ENCODE data around the gene SLC1A7. TPM values are rescaled to one million over a fixed set of nuclear protein-coding genes. Genes with fewer than 3 reads are reported as not detected.

Gene SLC1A7
- total RNA-seq (2016; rRNA removed; fragmentation: Illumina TruSeq; extraction: Trizol) (0.04 TPM in 1 of 2 replicates, not detected in the other), polyA plus RNA-seq (2011; rRNA removed) (2.0 and 4.8 TPM in 2 replicates), polyA minus RNA-seq (2011; rRNA and poly(A)+ RNA removed; ENCODE audit: low replicate concordance) (2.1 TPM in 1 of 2 replicates, not detected in the other), Bru-seq, nascent RNA (percentile 19 among the genes with signal in this experiment), BruChase-seq, experiment 1, labeled RNA remaining after a 6-hour chase (percentile 18 among the genes with signal in this experiment), BruChase-seq, experiment 2, labeled RNA remaining after a 2-hour chase (percentile 14 among the genes with signal in this experiment)
- 0.10 TPM in 1 of 2 replicates, not detected in the other for total RNA-seq (2016; cell fraction: cytosol; rRNA removed; fragmentation: Illumina TruSeq; extraction: Trizol; ENCODE audit: low read depth)
- total RNA-seq (2016; cell fraction: insoluble cytoplasmic fraction; rRNA removed; fragmentation: Illumina TruSeq; extraction: Trizol): 0.10 TPM in 1 of 2 replicates, not detected in the other
- total RNA-seq (2016; cell fraction: membrane; rRNA removed; fragmentation: Illumina TruSeq; extraction: Trizol): not detected in 2 replicates
- not detected in 2 replicates for total RNA-seq (2016; cell fraction: nucleus; rRNA removed; fragmentation: Illumina TruSeq; extraction: Trizol)
- polyA plus RNA-seq (2011; cell fraction: cytosol; rRNA removed): 1.7 and 1.9 TPM in 2 replicates
- polyA plus RNA-seq (2011; cell fraction: nucleus; rRNA removed): 10.0 and 14.8 TPM in 2 replicates
- 8.9 and 11.0 TPM in 2 replicates for polyA plus RNA-seq (2012)
- polyA plus RNA-seq (2016; cell fraction: cytosol; fragmentation: Illumina TruSeq; extraction: Trizol; ENCODE audit: low read depth): not detected in 2 replicates
- not detected in 2 replicates for polyA plus RNA-seq (2016; cell fraction: insoluble cytoplasmic fraction; fragmentation: Illumina TruSeq; extraction: Trizol; ENCODE audit: low read depth)
- polyA plus RNA-seq (2016; cell fraction: membrane; fragmentation: Illumina TruSeq; extraction: Trizol; ENCODE audit: low read depth): 0.07 TPM in 1 of 2 replicates, not detected in the other
- polyA plus RNA-seq (2016; cell fraction: nucleus; fragmentation: Illumina TruSeq; extraction: Trizol; ENCODE audit: insufficient read depth, low read depth): not detected in 2 replicates
- polyA minus RNA-seq (2011; cell fraction: cytosol; rRNA and poly(A)+ RNA removed): 0.70 and 0.99 TPM in 2 replicates
- 0.77 and 2.1 TPM in 2 replicates for polyA minus RNA-seq (2011; cell fraction: nucleus; rRNA and poly(A)+ RNA removed)
- long read RNA-seq, experiment 1, partial matches to known transcripts: 3 of 6 reads
- long read RNA-seq, experiment 1, other reads (novel, unspliced or antisense): 3 of 6 reads
- long read RNA-seq, experiment 2, partial matches to known transcripts: 1 of 1 reads
- long read RNA-seq, experiment 2, other reads (novel, unspliced or antisense): 0 of 1 reads

- 45% methylated on average over 4 of the region's 21 CpGs for WGBS (ENCODE audit: low lambda C conversion rate)
- ChIA-PET CTCF (ENCODE audit: low intra/inter-chr PET ratio, low total read pairs) (no interaction called here), POLR2A (no interaction called here)
- no peak for ATAC-seq
- peaks cover 83% of the 10 kb centered on the region for H3K4me1 ChIP-seq (ENCODE audit: insufficient read depth, low read length)
- peaks cover 0 to 2% of the 10 kb centered on the region in 2 experiments; a peak in 1 of 5 replicates for H3K27me3 ChIP-seq (ENCODE audit: control insufficient read depth in 1 of 2, insufficient read depth in 2 of 2, low read length in 2 of 2)
- H3K27ac ChIP-seq (ENCODE audit: extremely low read length, insufficient read depth, low read length): no peak within 1 kb of the TSS
- H3K79me2 ChIP-seq (ENCODE audit: insufficient read depth, low read length): no peaks in the 10 kb centered on the region
- H4K20me1 ChIP-seq (ENCODE audit: insufficient read depth, low read length): no peaks in the 10 kb centered on the region
- H3K36me3 ChIP-seq (replicated peaks in 1 of 2; ENCODE audit: control insufficient read depth in 1 of 2, insufficient read depth in 2 of 2, low read length in 2 of 2): no peaks in the 10 kb centered on the region
- intact Hi-C loops (cut with micrococcal nuclease; ENCODE audit: unreplicated experiment): loop anchor here (10.0 kb wide), 1 partner anchor 588 kb away; the partner anchor contains the start of gene TUT4
- no peak for FAIRE-seq
- no peak within 1 kb of the TSS for H3K9ac ChIP-seq (ENCODE audit: insufficient read depth, low read depth, low read length)
- peaks cover 7% of the 10 kb centered on the region for H3K9me3 ChIP-seq (ENCODE audit: low read length)
- no peak within 1 kb of the TSS for H2AFZ ChIP-seq (ENCODE audit: low read length)
- H3K4me2 ChIP-seq (ENCODE audit: low read depth, low read length): no peak within 1 kb of the TSS
- in situ Hi-C loops (cut with HindIII; ENCODE audit: extremely low pct_ligation_motif_present, low pct_unique_long_range_greater_than_20kb): no loop called here
- no peak for TF ChIP-seq GPBP1L1 (CRISPR knock-in tag; IDR thresholded peaks at IDR 0.05)
- peak; percentile 44; the same call in 1 of the 2 replicates for TF ChIP-seq HNRNPL (IDR thresholded peaks at IDR 0.05; ENCODE audit: low read depth, low read length)
- no peak for DNase-seq (ENCODE audit: low spot score)
- H3K4me3 ChIP-seq (replicated peaks in 1 of 3; ENCODE audit: insufficient read depth in 1 of 3, low read depth in 2 of 3, low read length in 3 of 3): no peak within 1 kb of the TSS
- no TSS peak for BruUV-seq (replicated peaks)
These were observed at the start of gene SLC1A7 for GRCh38 chr1:53142226-53142853. Gene SLC1A7, minus strand, starts transcription at chr1:53142638. Its CDS starts 189 bp downstream, at chr1:53142449.

Data from HepG2 (cell line).